Activated B cell treated with CpG ODN at 0.5 μM for 24 hours (primary cell): ENCODE data around the gene XDH. TPM values are rescaled to one million over a fixed set of nuclear protein-coding genes. Genes with fewer than 3 reads are reported as not detected.

ENCODE experiments used
- ATAC-seq: fragments of 200-7000 bp; cut with Tn5 transposase; one replicate; pipeline ENCODE4 v1.10.0; 2021; ENCODE audit warnings: low read depth, mild to moderate bottlenecking, moderate library complexity
- CTCF ChIA-PET: fragments of 350-600 bp; sonication (Branson Sonifier 250); formaldehyde crosslinking; loops from one replicate; lab custom pipeline; 2021; ENCODE audit warnings: antibody characterized with exemption; lab: Charles Lee
- POLR2A ChIA-PET: fragments of 350-600 bp; sonication (Branson Sonifier 250); formaldehyde crosslinking; loops from one replicate; lab custom pipeline; 2021; ENCODE audit warnings: antibody characterized with exemption; lab: Charles Lee
- DNase-seq: peaks from one replicate; pipeline ENCODE4 v3.0.0; 2022
- H3K27ac Mint-ChIP-seq: one replicate; pipeline ENCODE4 v1.8.0; 2020; ENCODE audit warnings: mixed read lengths
- H3K27me3 Mint-ChIP-seq: one replicate; pipeline ENCODE4 v1.8.0; 2021; ENCODE audit warnings: mixed read lengths
- H3K36me3 Mint-ChIP-seq: one replicate; pipeline ENCODE4 v1.8.0; 2021; ENCODE audit warnings: low read depth, mixed read lengths
- H3K4me1 Mint-ChIP-seq: one replicate; pipeline ENCODE4 v1.8.0; 2021; ENCODE audit warnings: mixed read lengths
- H3K4me3 Mint-ChIP-seq: one replicate; pipeline ENCODE4 v1.8.0; 2020; ENCODE audit warnings: mild to moderate bottlenecking, mixed read lengths
- H3K9me3 Mint-ChIP-seq: one replicate; pipeline ENCODE4 v1.8.0; 2020; ENCODE audit warnings: mixed read lengths
- CTCF ChIP-seq: fragments of 200-600 bp; IDR thresholded peaks from one replicate; pipeline ENCODE4 v1.8.0; 2022; ENCODE audit warnings: antibody characterized with exemption, mild to moderate bottlenecking
- intact Hi-C: fragments of 100-400 bp; cut with micrococcal nuclease; formaldehyde crosslinking; loops from one replicate; pipeline ENCODE4 v1.15.1; 2024
- total RNA-seq: library from RNA; stranded (reverse); gene quantifications from 2 replicates; pipeline ENCODE4 v1.2.3, GENCODE V29; 2022

Gene XDH
- total RNA-seq, 1 donor from 2014 or later, result not detected

- H3K9me3 Mint-ChIP-seq, result no peaks in the 10 kb centered on the region
- intact Hi-C loops, result loop anchor here (1.0 to 5.0 kb wide), 4 partner anchors 62 to 1172 kb away; partner anchors contain the start of genes GALNT14 and YPEL5
- no peaks in the 10 kb centered on the region for H3K36me3 Mint-ChIP-seq
- H3K27me3 Mint-ChIP-seq, result no peaks in the 10 kb centered on the region
- peak overlapping the region; percentile 66 for H3K4me3 Mint-ChIP-seq
- no peak for TF ChIP-seq CTCF
- peaks cover 51% of the 10 kb centered on the region for H3K4me1 Mint-ChIP-seq
- POLR2A ChIA-PET, result interaction anchor here (0.6 to 2.1 kb wide), 11 partner anchors 12 to 1172 kb away, joined by 3 to 12 read pairs (median 6); partner anchors contain the start of genes SLC30A6 and YPEL5
- DNase-seq, result peak; percentile 60
- CTCF ChIA-PET, result interaction anchor here (1.0 to 1.4 kb wide), 3 partner anchors 14 to 607 kb away, joined by 3 to 7 read pairs (median 5); no protein-coding TSS in a partner anchor
- ATAC-seq, result peak; percentile 97
- H3K27ac Mint-ChIP-seq, result peak overlapping the region; percentile 83
Observed at GRCh38 chr2:31318361-31319336, 95.9 kb downstream of the XDH start.

- ATAC-seq, result no peak
- POLR2A ChIA-PET, result no interaction called here
- H3K4me1 Mint-ChIP-seq, result peaks cover 39% of the 10 kb centered on the region
Observed at GRCh38 chr2:31317396-31317795, 97.1 kb downstream of the XDH start.

GRCh38 chr2:31314761-31315160 is 99.8 kb downstream of the XDH start:
- intact Hi-C loops, result loop anchor here (5.0 kb wide), 1 partner anchor 177 kb away; the partner anchor contains the start of gene GALNT14
- H3K4me3 Mint-ChIP-seq, result no peak overlapping the region
- no peaks in the 10 kb centered on the region for H3K36me3 Mint-ChIP-seq
- ATAC-seq, result no peak
- CTCF ChIA-PET, result no interaction called here
- no peak for TF ChIP-seq CTCF
- POLR2A ChIA-PET, result no interaction called here
- no peak overlapping the region for H3K27ac Mint-ChIP-seq
- H3K4me1 Mint-ChIP-seq, result peaks cover 29% of the 10 kb centered on the region
- H3K27me3 Mint-ChIP-seq, result peaks cover 5% of the 10 kb centered on the region
- peaks cover 7% of the 10 kb centered on the region for H3K9me3 Mint-ChIP-seq
- DNase-seq, result no peak

More at GRCh38 chr2:31317396-31317795, 97.1 kb downstream of the XDH start:
- no peak for TF ChIP-seq CTCF
- intact Hi-C loops, result loop anchor here (5.0 kb wide), 1 partner anchor 180 kb away; the partner anchor contains the start of gene GALNT14
- H3K27ac Mint-ChIP-seq, result no peak overlapping the region
- no peak for DNase-seq
- CTCF ChIA-PET, result no interaction called here
- no peaks in the 10 kb centered on the region for H3K9me3 Mint-ChIP-seq
- no peaks in the 10 kb centered on the region for H3K27me3 Mint-ChIP-seq
- H3K36me3 Mint-ChIP-seq, result no peaks in the 10 kb centered on the region
- no peak overlapping the region for H3K4me3 Mint-ChIP-seq

GRCh38 chr2:31312898-31313297 is 101.6 kb downstream of the XDH start:
- ATAC-seq, result no peak
- peaks cover 12% of the 10 kb centered on the region for H3K9me3 Mint-ChIP-seq
- H3K27me3 Mint-ChIP-seq, result peaks cover 6% of the 10 kb centered on the region
- H3K27ac Mint-ChIP-seq, result no peak overlapping the region
- H3K4me1 Mint-ChIP-seq, result peaks cover 11% of the 10 kb centered on the region
- ChIA-PET POLR2A (no interaction called here), CTCF (interaction anchor here (1.4 kb wide), 1 partner anchor 143 kb away, joined by 4 read pairs; no protein-coding TSS in a partner anchor)
- no peak overlapping the region for H3K4me3 Mint-ChIP-seq
- no peaks in the 10 kb centered on the region for H3K36me3 Mint-ChIP-seq
- TF ChIP-seq CTCF, result no peak
- DNase-seq, result no peak
- intact Hi-C loops, result no loop called here

- ChIA-PET CTCF (no interaction called here), POLR2A (interaction anchor here (1.2 kb wide), 1 partner anchor 48 kb away, joined by 3 read pairs; no protein-coding TSS in a partner anchor)
- Mint-ChIP-seq H3K9me3 (peaks cover 6% of the 10 kb centered on the region), H3K36me3 (no peaks in the 10 kb centered on the region), H3K27ac (no peak overlapping the region), H3K4me3 (no peak overlapping the region), H3K4me1 (no peaks in the 10 kb centered on the region), H3K27me3 (peaks cover 1% of the 10 kb centered on the region)
- no peak for DNase-seq
- no peak for ATAC-seq
- intact Hi-C loops, result no loop called here
- TF ChIP-seq CTCF, result no peak
Observed at GRCh38 chr2:31304816-31305215, 109.7 kb downstream of the XDH start.
